ENCODE data around the gene DBP.
"Not testable (repeated sequence)": the region's sequence is repeated elsewhere in the genome, so short reads cannot be mapped to it uniquely, and the experiment has no call there.

The DBP gene

DNA sequence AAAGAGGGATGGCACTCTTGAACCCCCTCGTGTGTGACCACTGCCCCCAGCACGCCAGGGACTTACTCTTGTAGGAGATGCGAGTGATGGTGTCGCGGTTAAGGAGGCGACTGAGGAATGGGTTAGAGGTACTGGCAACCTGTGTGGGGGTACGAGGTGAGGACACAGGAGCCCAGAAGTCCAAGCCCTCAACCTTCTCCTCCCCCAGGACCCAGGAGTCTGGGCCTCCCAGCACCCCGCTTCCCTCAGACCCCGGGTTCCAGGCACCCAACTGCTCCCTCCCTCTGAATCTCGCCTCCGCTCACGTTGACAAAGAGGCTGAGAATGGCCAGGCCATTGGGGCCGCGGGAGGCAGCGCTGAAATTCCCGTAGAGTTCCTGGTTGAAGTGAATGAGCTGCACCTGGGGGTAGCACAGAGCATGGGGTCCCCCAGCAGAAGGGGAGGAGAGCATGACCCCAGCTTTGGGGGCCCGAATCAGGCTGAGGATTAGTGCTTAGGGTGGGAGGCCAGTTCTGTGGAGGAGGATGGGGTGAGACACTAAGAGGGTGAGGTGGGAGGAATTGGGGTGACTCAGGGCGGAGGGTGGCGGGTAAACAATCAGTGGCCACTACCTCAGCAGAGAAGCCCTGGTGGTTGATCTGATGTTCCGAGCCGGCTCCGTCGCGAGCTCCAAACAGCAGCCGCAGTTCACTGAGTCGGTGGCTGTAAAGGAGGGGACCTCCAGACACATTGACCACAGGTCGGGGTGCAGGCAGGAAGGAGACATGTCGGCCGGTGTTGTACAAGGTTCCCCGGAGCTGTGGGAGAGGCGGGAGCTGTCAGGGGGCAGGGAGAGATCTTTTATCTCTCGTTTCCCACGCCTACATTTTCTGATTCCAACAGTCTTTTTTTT is 2.5 kb upstream of the DBP start:
- DNase-seq: no peak

- no peak for DNase-seq
Measured at GRCh38 chr19:48638831-48639381, 1.7 kb upstream of the DBP start.

- DNase-seq: peak; percentile 91
Measured at GRCh38 chr19:48637948-48638830, 1.0 kb upstream of the DBP start.

GRCh38 chr19:48637449-48637947 is 319 bp upstream of the DBP start:
- peak; percentile 99 for DNase-seq

GRCh38 chr19:48635966-48636858 is 967 bp downstream of the DBP start:
- DNase-seq: peak; percentile 51

DNA sequence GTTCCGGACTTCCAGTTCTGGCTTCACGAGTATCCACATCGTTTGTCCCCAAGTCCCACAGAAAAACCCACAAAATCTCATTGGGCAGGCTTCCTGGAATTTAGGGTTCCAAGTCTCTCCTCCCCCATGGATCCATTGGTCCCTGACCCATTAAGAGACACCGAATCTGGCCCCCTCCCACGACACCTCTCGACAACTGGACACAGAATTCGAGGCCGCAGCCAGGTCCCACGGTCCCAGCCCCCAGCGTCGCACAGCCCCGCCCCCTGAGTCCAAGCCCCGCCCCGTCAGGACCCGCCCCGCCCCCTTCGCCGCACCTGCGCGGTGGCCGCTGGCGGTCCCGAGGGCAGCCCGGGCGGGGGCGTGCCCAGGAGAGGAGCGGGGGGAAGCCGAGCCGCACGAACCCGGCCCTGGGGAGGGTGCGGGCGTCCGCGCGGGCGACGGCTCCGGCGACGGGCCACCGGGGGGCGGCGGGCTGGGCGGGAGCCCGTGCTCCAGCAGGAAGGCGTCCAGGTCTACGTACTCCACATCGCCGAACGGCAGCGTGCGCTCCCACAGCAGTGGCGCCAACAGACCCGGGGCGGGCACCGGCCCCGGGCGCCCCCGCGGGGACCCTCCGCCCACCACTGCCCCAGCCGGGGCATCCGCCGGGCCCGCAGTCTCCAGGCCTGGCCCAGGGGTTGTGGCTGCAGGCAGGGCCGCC is 1.8 kb downstream of the DBP start:
- DNase-seq: peak; percentile 57

GRCh38 chr19:48634424-48635262 is 2.5 kb downstream of the DBP start:
- peak; percentile 93 for DNase-seq

- no peak for DNase-seq
Measured at GRCh38 chr19:48634036-48634342, 3.2 kb downstream of the DBP start.

- DNase-seq: no peak
Measured at GRCh38 chr19:48633148-48634035, 3.8 kb downstream of the DBP start.

DNA sequence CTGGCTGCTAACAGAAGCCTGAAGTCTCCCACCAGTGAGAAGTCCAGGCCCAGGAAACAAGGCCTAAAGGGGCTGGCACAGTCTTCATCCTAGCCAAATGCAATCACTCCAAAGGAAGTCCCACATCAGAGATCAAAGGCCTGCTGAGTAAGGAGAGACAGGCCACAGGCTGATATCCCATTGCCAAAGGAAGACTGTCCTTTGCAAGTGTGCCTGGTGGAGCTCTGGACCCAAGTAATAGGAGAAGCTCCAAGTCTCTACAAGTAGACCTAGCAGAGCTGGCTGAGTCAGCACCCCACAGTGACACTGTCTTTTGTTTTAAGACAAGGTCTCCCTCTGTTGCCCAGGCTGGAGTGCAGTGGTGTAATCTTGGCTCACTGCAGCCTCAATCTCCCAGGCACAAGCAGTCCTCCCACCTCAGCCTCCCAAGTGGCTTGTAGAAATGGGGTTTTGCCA is 4.5 kb downstream of the DBP start:
- DNase-seq: no peak

GRCh38 chr19:48632286-48632685 is 4.9 kb downstream of the DBP start:
- DNase-seq: not testable (repeated sequence)

DNA sequence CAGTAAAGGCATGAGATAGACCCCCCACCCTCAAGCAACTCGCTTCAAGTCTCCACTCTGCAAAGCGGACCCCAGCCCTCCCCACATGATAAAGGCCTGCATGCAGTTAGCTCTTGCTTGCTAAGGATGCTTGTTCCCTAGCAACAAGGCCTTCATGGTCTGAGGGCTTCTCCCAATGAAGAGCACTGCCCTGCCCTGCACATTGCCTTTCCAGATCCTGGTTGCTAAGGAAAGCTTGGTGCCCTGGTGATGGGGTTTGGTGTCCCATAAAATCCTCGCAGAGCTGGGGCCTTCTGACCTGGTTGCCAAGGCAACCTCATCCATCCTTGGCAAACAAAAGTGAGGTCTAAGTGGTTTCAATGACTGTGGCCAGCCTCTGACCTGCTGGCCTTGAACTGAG is 6.0 kb downstream of the DBP start:
- no peak for DNase-seq

DNA sequence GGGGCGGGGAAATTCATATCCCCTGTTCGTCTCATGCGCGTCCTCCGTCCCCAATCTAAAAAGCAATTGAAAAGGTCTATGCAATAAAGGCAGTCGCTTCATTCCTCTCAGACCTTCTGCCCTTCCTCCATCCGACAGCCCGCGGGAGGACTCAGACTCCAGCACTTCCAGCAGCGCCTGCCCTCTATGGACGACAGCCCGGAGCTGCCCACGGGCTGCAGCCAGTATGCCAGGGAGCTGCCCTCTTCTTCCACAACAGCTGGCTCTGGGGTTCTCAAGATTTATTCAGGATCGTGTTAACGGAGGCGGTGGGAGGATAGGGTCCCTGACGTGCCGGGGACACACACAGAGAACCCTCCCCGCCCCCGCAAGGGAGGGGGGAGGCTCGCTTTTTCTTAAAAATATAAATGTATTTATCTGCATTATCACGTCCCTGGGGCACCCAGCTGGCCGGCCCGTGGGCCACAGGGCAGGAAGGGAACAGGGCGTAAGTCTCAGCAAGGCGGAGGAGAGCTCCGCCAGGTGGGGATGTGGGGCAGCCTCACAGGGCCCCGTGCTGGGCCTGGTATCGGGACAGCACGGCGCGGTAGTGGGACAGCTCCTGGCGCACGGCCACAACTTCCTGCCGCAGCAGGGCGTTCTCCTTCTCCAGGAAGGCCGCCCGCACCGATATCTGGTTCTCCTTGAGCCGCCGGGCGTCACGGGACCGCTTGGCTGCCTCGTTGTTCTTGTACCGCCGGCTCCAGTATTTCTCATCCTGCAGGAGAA is 6.7 kb downstream of the DBP start:
- DNase-seq: no peak

DNA sequence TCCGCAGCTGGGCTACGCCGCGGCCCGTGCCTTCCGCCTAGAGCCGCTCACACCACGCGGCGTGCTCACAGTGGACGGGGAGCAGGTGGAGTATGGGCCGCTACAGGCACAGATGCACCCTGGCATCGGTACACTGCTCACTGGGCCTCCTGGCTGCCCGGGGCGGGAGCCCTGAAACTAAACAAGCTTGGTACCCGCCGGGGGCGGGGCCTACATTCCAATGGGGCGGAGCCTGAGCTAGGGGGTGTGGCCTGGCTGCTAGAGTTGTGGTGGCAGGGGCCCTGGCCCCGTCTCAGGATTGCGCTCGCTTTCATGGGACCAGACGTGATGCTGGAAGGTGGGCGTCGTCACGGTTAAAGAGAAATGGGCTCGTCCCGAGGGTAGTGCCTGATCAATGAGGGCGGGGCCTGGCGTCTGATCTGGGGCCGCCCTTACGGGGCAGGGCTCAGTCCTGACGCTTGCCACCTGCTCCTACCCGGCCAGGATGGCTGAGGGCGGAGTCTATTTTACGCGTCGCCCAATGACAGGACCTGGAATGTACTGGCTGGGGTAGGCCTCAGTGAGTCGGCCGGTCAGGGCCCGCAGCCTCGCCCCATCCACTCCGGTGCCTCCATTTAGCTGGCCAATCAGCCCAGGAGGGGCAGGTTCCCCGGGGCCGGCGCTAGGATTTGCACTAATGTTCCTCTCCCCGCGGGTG is 7.4 kb downstream of the DBP start:
- no peak for DNase-seq

- DNase-seq: no peak
Measured at GRCh38 chr19:48629297-48629598, 7.9 kb downstream of the DBP start.

- DNase-seq: no peak
Measured at GRCh38 chr19:48628486-48629296, 8.5 kb downstream of the DBP start.

GRCh38 chr19:48627865-48628314 is 9.3 kb downstream of the DBP start:
- no peak for DNase-seq
